HepG2 (cell line): Measurements from ENCODE around the gene PPRC1. TPM values are rescaled to one million over a fixed set of nuclear protein-coding genes. Genes with fewer than 3 reads are reported as not detected.

Source experiments
- AKAP8 ChIP-seq: sonication (generic); formaldehyde crosslinking; IDR thresholded peaks from 2 replicates; pipeline ENCODE4 v1.5.1; 2020; ENCODE audit warnings: mild to moderate bottlenecking, missing genetic modification reagents
- ATRX ChIP-seq: sonication (generic); formaldehyde crosslinking; IDR thresholded peaks from 2 replicates; pipeline ENCODE4 v1.4.0; 2020; ENCODE audit warnings: missing genetic modification reagents, borderline replicate concordance
- BCL3 ChIP-seq: sonication (generic); formaldehyde crosslinking; IDR thresholded peaks from 2 replicates; pipeline ENCODE4 v1.5.1; 2020; ENCODE audit warnings: mild to moderate bottlenecking, missing genetic modification reagents, moderate library complexity
- FOSL1 ChIP-seq: sonication (generic); formaldehyde crosslinking; IDR thresholded peaks from 2 replicates; pipeline ENCODE4 v1.9.0; 2021; ENCODE audit warnings: missing genetic modification reagents, borderline replicate concordance
- JDP2 ChIP-seq: sonication (generic); formaldehyde crosslinking; IDR thresholded peaks from 2 replicates; pipeline ENCODE4 v1.8.1; 2022; ENCODE audit warnings: missing genetic modification reagents, borderline replicate concordance
- MXI1 ChIP-seq: IDR thresholded peaks from 3 replicates; pipeline ENCODE4 v1.6.1; 2012; ENCODE audit warnings: low read depth, low read length, inconsistent platforms, borderline replicate concordance
- NCOA2 ChIP-seq: sonication (generic); formaldehyde crosslinking; IDR thresholded peaks from 2 replicates; pipeline ENCODE4 v1.8.0; 2022; ENCODE audit warnings: inconsistent platforms
- NR1H2 ChIP-seq: sonication (generic); formaldehyde crosslinking; IDR thresholded peaks from 2 replicates; pipeline ENCODE4 v1.8.1; 2022; ENCODE audit warnings: low read depth, missing genetic modification reagents, borderline replicate concordance
- RBAK ChIP-seq: sonication (generic); formaldehyde crosslinking; IDR thresholded peaks from 2 replicates; pipeline ENCODE4 v1.5.1; 2020; ENCODE audit warnings: mild to moderate bottlenecking, missing genetic modification reagents
- REL ChIP-seq: sonication (generic); formaldehyde crosslinking; conservative IDR thresholded peaks from 2 replicates; pipeline ENCODE4 v1.8.0; 2022; ENCODE audit warnings: mild to moderate bottlenecking, missing genetic modification reagents, moderate library complexity
- REPIN1 ChIP-seq: sonication (generic); formaldehyde crosslinking; IDR thresholded peaks from 2 replicates; pipeline ENCODE4 v1.8.0; 2022; ENCODE audit warnings: missing genetic modification reagents, low read depth, mild to moderate bottlenecking, borderline replicate concordance
- RXRB ChIP-seq: IDR thresholded peaks from 2 replicates; pipeline ENCODE4 v1.6.1; 2016; ENCODE audit warnings: borderline replicate concordance, missing genetic modification reagents, missing compliant biosample characterization
- SIX1 ChIP-seq: sonication (generic); formaldehyde crosslinking; IDR thresholded peaks from 2 replicates; pipeline ENCODE4 v1.4.0; 2020; ENCODE audit warnings: missing genetic modification reagents, borderline replicate concordance
- SNAI1 ChIP-seq: sonication (generic); formaldehyde crosslinking; IDR thresholded peaks from 2 replicates; pipeline ENCODE4 v1.5.0; 2020; ENCODE audit warnings: mild to moderate bottlenecking, missing genetic modification reagents, borderline replicate concordance
- STAG1 ChIP-seq: sonication (generic); formaldehyde crosslinking; IDR thresholded peaks from 2 replicates; pipeline ENCODE4 v1.4.0; 2020; ENCODE audit warnings: missing genetic modification reagents
- TBX2 ChIP-seq: sonication (generic); formaldehyde crosslinking; IDR thresholded peaks from 2 replicates; pipeline ENCODE4 v1.5.0; 2020; ENCODE audit warnings: missing genetic modification reagents, mild to moderate bottlenecking, borderline replicate concordance
- TFDP1 ChIP-seq: IDR thresholded peaks from 2 replicates; pipeline ENCODE4 v1.6.1; 2016; ENCODE audit warnings: missing compliant biosample characterization, missing genetic modification reagents, borderline replicate concordance
- ZBTB38 ChIP-seq: sonication (generic); formaldehyde crosslinking; IDR thresholded peaks from 2 replicates; pipeline ENCODE4 v1.5.1; 2020; ENCODE audit warnings: mild to moderate bottlenecking, missing genetic modification reagents
- ZC3H13 ChIP-seq: sonication (generic); formaldehyde crosslinking; IDR thresholded peaks from 2 replicates; pipeline ENCODE4 v1.8.1; 2023; ENCODE audit warnings: mild to moderate bottlenecking, missing genetic modification reagents, moderate library complexity
- ZNF17 ChIP-seq: sonication (generic); formaldehyde crosslinking; IDR thresholded peaks from 2 replicates; pipeline ENCODE4 v1.5.0; 2020; ENCODE audit warnings: mild to moderate bottlenecking, missing genetic modification reagents
- ZNF207 ChIP-seq: fragments of 450-650 bp; IDR thresholded peaks from 2 replicates; pipeline ENCODE4 v1.6.1; 2016; ENCODE audit warnings: antibody characterized with exemption, borderline replicate concordance
- ZNF33A ChIP-seq: sonication (generic); formaldehyde crosslinking; IDR thresholded peaks from 2 replicates; pipeline ENCODE4 v1.5.1; 2020; ENCODE audit warnings: missing genetic modification reagents, mild to moderate bottlenecking, moderate library complexity, borderline replicate concordance
- ZNF33B ChIP-seq: sonication (generic); formaldehyde crosslinking; IDR thresholded peaks from 2 replicates; pipeline ENCODE4 v1.5.1; 2020; ENCODE audit warnings: mild to moderate bottlenecking, missing genetic modification reagents
- ZNF432 ChIP-seq: sonication (generic); formaldehyde crosslinking; IDR thresholded peaks from 2 replicates; pipeline ENCODE4 v1.5.0; 2020; ENCODE audit warnings: missing genetic modification reagents, mild to moderate bottlenecking, borderline replicate concordance
- ZNF446 ChIP-seq: sonication (generic); formaldehyde crosslinking; IDR thresholded peaks from 2 replicates; pipeline ENCODE4 v1.5.0; 2020; ENCODE audit warnings: mild to moderate bottlenecking, missing genetic modification reagents
- ZNF616 ChIP-seq: sonication (generic); formaldehyde crosslinking; IDR thresholded peaks from 2 replicates; pipeline ENCODE4 v1.5.0; 2020; ENCODE audit warnings: low read depth, mild to moderate bottlenecking, missing genetic modification reagents
- ZNF776 ChIP-seq: sonication (generic); formaldehyde crosslinking; IDR thresholded peaks from 2 replicates; pipeline ENCODE4 v1.4.0; 2020; ENCODE audit warnings: mild to moderate bottlenecking, missing genetic modification reagents
- ZNF781 ChIP-seq: sonication (generic); formaldehyde crosslinking; IDR thresholded peaks from 2 replicates; pipeline ENCODE4 v1.5.1; 2020; ENCODE audit warnings: borderline replicate concordance, mild to moderate bottlenecking, missing genetic modification reagents; ENCODE audit errors: not compliant biosample characterization
- ZNF788 ChIP-seq: sonication (generic); formaldehyde crosslinking; IDR thresholded peaks from 2 replicates; pipeline ENCODE4 v1.5.0; 2020; ENCODE audit warnings: mild to moderate bottlenecking, missing genetic modification reagents, borderline replicate concordance
- polyA plus RNA-seq, 8 experiments: library from polyadenylated mRNA; depleted of rRNA in 3 of 8; stranded (reverse) in 7 of 8; unstranded in 1 of 8; fragments of >200 nt; fragmentation: Illumina TruSeq in 4 of 8; extraction: Trizol in 4 of 8; gene quantifications; 2 replicates each; pipeline versions ENCODE4 v1.2.1 to v1.2.3, GENCODE V29; 2011 to 2016; ENCODE audit warnings: low read depth in 4 of 8, missing spikeins in 1 of 8, mixed read lengths in 1 of 8; ENCODE audit not compliant: insufficient read depth in 1 of 8
- total RNA-seq, 5 experiments: library from RNA; depleted of rRNA; stranded (reverse); fragments of >200 nt; fragmentation: Illumina TruSeq; extraction: Trizol; gene quantifications; 2 replicates each; pipeline ENCODE4 v1.2.3, GENCODE V29; 2016; ENCODE audit warnings: low read depth in 1 of 5

Gene PPRC1
- total and polyA plus RNA-seq, 2 of the 13 experiments (the other 11 are each of a cell fraction or from before 2014, with no cell fraction given) = 18.7 to 24.2 TPM

DNA sequence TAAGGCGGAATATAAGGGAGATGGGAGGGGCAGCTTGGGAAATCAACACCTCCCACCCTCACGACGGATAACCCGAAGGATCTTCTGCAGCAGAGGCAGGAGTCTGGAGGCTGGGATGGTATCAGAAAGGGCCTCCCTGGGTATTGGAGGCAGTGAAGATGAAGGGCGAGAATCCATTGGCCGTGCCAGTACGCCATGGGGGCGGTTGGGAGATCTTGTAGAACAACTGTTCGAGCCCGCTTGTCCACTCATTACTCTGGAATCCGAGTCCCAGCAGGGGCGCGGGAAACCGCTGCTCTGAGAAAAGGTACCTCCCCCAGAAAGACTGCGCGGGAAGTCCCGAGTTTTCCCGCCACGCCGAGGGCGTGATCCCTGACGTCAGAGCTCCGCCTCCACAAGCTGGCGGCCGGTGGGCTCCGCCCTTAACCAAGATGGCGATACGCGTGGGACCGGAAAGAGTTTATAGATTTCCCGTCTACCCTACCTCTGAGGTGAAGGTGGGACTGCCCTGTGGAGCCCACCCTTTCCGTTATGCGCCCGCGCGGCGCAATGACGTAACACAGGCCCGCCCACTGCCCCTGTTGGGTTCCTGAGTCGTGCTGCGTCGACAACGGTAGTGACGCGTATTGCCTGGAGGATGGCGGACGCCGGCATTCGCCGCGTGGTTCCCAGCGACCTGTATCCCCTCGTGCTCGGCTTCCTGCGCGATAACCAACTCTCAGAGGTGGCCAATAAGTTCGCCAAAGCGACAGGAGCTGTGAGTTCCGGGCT is 19.1 kb downstream of the PPRC1 start, which contains the start of gene NOLC1 (continued):
- TF ChIP-seq ZNF33A (no peak), ZNF432 (no peak), SNAI1 (CRISPR knock-in tag) (no peak), ZNF17 (no peak), MXI1 (peak; percentile 88; the same call in 2 of the 3 replicates), ZNF616 (peak; percentile 47; the same call in 1 of the 2 replicates), TBX2 (CRISPR knock-in tag) (peak; percentile 88), NCOA2 (peak; percentile 59; the same call in 1 of the 2 replicates), ZBTB38 (CRISPR knock-in tag) (peak; percentile 82; the same call in 1 of the 2 replicates), REPIN1 (peak; percentile 94), ZNF788 (peak; percentile 45; the same call in 1 of the 2 replicates), TFDP1 (CRISPR knock-in tag) (peak; percentile 98), ATRX (CRISPR knock-in tag) (no peak), BCL3 (CRISPR knock-in tag) (peak; percentile 69; the same call in 1 of the 2 replicates), NR1H2 (no peak), ZNF446 (CRISPR knock-in tag) (peak; percentile 86), STAG1 (CRISPR knock-in tag) (no peak), ZNF776 (CRISPR knock-in tag) (peak; percentile 85), ZNF207 (no peak), REL (CRISPR knock-in tag) (peak; percentile 88; the same call in 1 of the 2 replicates), SIX1 (CRISPR knock-in tag) (0 out of 2 replicates have a peak, but pooled peaks have one; percentile 41), RXRB (CRISPR knock-in tag) (0 out of 2 replicates have a peak, but pooled peaks have one; percentile 26), ZNF781 (CRISPR knock-in tag) (peak; percentile 47), FOSL1 (CRISPR knock-in tag) (peak; percentile 47; the same call in 1 of the 2 replicates), JDP2 (CRISPR knock-in tag) (no peak), ZNF33B (CRISPR knock-in tag) (no peak), AKAP8 (CRISPR knock-in tag) (peak; percentile 81), RBAK (CRISPR knock-in tag) (no peak), ZC3H13 (CRISPR knock-in tag) (peak; percentile 95)
